ENCODE measurements around the gene ZNF326. TPM values are rescaled to one million over a fixed set of nuclear protein-coding genes. Genes with fewer than 3 reads are reported as not detected.

The ZNF326 gene
- total and polyA plus RNA-seq, 2 of the 4 experiments (the other 2 are of a cell fraction), result 4.5 to 17.0 TPM

GRCh38 chr1:90067194-90067931 is 72.5 kb downstream of the ZNF326 start:
- CTCF ChIA-PET, result no interaction called here

More at GRCh38 chr1:90067194-90067931, 72.5 kb downstream of the ZNF326 start:
- dilution Hi-C loops (cut with HindIII; ENCODE audit: low sequenced_read_pairs, unreplicated experiment) (no loop called here), in situ Hi-C loops (cut with MboI; ENCODE audit: low sequenced_read_pairs) (no loop called here), intact Hi-C loops (cut with micrococcal nuclease) (no loop called here)
- no peaks in the 10 kb centered on the region for H3K4me1 ChIP-seq (ENCODE audit: control insufficient read depth, insufficient read depth, low read length)
- no peaks in the 10 kb centered on the region for H4K20me1 ChIP-seq (ENCODE audit: insufficient read depth, low read length)
- H2AFZ ChIP-seq (replicated peaks; ENCODE audit: low read length, poor library complexity), result no peak overlapping the region
- DNase-seq, result no peak
- no peak overlapping the region for H2BK120ac ChIP-seq (ENCODE audit: low read depth, low read length)
- no peak overlapping the region for H3K27ac ChIP-seq (ENCODE audit: insufficient read depth, low read length)
- no peak overlapping the region for H3K23ac ChIP-seq (ENCODE audit: low read depth, low read length)
- no peak overlapping the region for H2AK9ac ChIP-seq (replicated peaks; ENCODE audit: low read depth, low read length, poor library complexity)
- no CpG with 5 or more reads among the region's 3 CpGs for WGBS, 2 experiments (ENCODE audit: extremely low coverage in 2 of 2, insufficient read length in 1 of 2)
- no peak overlapping the region for H3K56ac ChIP-seq (ENCODE audit: extremely low read depth, insufficient read depth, low read length)
- no peak for ATAC-seq (ENCODE audit: low read depth)
- TF ChIP-seq, protein P1, sequence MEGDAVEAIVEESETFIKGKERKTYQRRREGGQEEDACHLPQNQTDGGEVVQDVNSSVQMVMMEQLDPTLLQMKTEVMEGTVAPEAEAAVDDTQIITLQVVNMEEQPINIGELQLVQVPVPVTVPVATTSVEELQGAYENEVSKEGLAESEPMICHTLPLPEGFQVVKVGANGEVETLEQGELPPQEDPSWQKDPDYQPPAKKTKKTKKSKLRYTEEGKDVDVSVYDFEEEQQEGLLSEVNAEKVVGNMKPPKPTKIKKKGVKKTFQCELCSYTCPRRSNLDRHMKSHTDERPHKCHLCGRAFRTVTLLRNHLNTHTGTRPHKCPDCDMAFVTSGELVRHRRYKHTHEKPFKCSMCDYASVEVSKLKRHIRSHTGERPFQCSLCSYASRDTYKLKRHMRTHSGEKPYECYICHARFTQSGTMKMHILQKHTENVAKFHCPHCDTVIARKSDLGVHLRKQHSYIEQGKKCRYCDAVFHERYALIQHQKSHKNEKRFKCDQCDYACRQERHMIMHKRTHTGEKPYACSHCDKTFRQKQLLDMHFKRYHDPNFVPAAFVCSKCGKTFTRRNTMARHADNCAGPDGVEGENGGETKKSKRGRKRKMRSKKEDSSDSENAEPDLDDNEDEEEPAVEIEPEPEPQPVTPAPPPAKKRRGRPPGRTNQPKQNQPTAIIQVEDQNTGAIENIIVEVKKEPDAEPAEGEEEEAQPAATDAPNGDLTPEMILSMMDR (conservative IDR thresholded peaks at IDR 0.05; ENCODE audit: low read depth, low read length), result no peak
- TF ChIP-seq NFE2L2 (IDR thresholded peaks at IDR 0.05; ENCODE audit: low read depth, low read length), result no peak
- H2BK20ac ChIP-seq (ENCODE audit: low read depth, low read length), result no peak overlapping the region
- BruUV-seq (replicated peaks), result no TSS peak
- no peak overlapping the region for H2BK15ac ChIP-seq (ENCODE audit: low read depth, low read length)
- no peak overlapping the region for H2BK5ac ChIP-seq (ENCODE audit: low read depth, low read length, poor library complexity, severe bottlenecking)
- no peak overlapping the region for H4K5ac ChIP-seq (ENCODE audit: low read depth, low read length)
- no peak overlapping the region for H3K4me2 ChIP-seq (ENCODE audit: low read depth, low read length)
- H3K4me3 ChIP-seq (ENCODE audit: insufficient read depth, low read depth, low read length), result no peak overlapping the region
- no peaks in the 10 kb centered on the region for H3K79me1 ChIP-seq (ENCODE audit: low read depth in 1 of 2, low read length in 2 of 2)
- no peaks in the 10 kb centered on the region for H3K9me1 ChIP-seq (ENCODE audit: insufficient read depth, low read length)
- H3K4ac ChIP-seq (ENCODE audit: low read depth, low read length), result no peak overlapping the region
- H3K18ac ChIP-seq (ENCODE audit: low read depth, low read length), result no peak overlapping the region
- POLR2A ChIA-PET (ENCODE audit: unreplicated experiment), result no interaction called here
- H4K8ac ChIP-seq (ENCODE audit: low read depth in 2 of 2, low read length in 2 of 2), result no peak overlapping the region
- H3K14ac ChIP-seq (replicated peaks; ENCODE audit: low read depth, low read length), result no peak overlapping the region
- no peak overlapping the region for H4K91ac ChIP-seq (ENCODE audit: insufficient read depth, low read depth, low read length)
- no peak overlapping the region for H2AK5ac ChIP-seq (ENCODE audit: low read depth, low read length)
- H3K9me3 ChIP-seq (ENCODE audit: control insufficient read depth, insufficient read depth, low read length), result no peaks in the 10 kb centered on the region
- H3K27me3 ChIP-seq (ENCODE audit: control insufficient read depth, insufficient read depth, low read length), result no peaks in the 10 kb centered on the region
- H3K36me3 ChIP-seq (ENCODE audit: control insufficient read depth, insufficient read depth, low read length), result no peaks in the 10 kb centered on the region
- no peak overlapping the region for H3K9ac ChIP-seq (ENCODE audit: low read depth, low read length)
